MM.1S (cell line): ENCODE measurements around the gene NLRC3.
A peak's percentile ranks its signal among the peaks of the same experiment; 100 is the strongest.

Source experiments
- DNase-seq: peaks from one replicate; pipeline ENCODE4 v3.0.0-alpha.2; 2015
- H2AFZ ChIP-seq: fragments of 300-600 bp; sonication (generic); 2 replicates; pipeline ENCODE4 v1.6.0; 2016; ENCODE audit warnings: antibody characterized with exemption, low read length
- H3F3A ChIP-seq: fragments of 300-600 bp; sonication (generic); 2 replicates; pipeline ENCODE4 v1.6.1; 2016; ENCODE audit warnings: mild to moderate bottlenecking, antibody characterized with exemption, low read length, moderate library complexity, mixed read lengths; ENCODE audit not compliant: insufficient read depth
- H3K27ac ChIP-seq: fragments of 300-600 bp; sonication (generic); 2 replicates; pipeline ENCODE4 v1.5.1; 2016; ENCODE audit warnings: mild to moderate bottlenecking, low read length
- H3K27me3 ChIP-seq: fragments of 300-600 bp; sonication (generic); replicated peaks from 2 replicates; pipeline ENCODE4 v1.6.0; 2016; ENCODE audit warnings: low read length; ENCODE audit not compliant: insufficient read depth
- H3K36me3 ChIP-seq: fragments of 300-600 bp; sonication (generic); replicated peaks from 2 replicates; pipeline ENCODE4 v1.6.1; 2016; ENCODE audit warnings: mild to moderate bottlenecking, low read length, mixed read lengths; ENCODE audit not compliant: insufficient read depth
- H3K4me1 ChIP-seq: fragments of 300-600 bp; sonication (generic); 2 replicates; pipeline ENCODE4 v1.6.1; 2016; ENCODE audit warnings: low read length, mixed read lengths
- H3K4me2 ChIP-seq: fragments of 300-600 bp; sonication (generic); 2 replicates; pipeline ENCODE4 v1.6.0; 2016; ENCODE audit warnings: low read depth, low read length
- H3K4me3 ChIP-seq: fragments of 300-600 bp; sonication (generic); 2 replicates; pipeline ENCODE4 v1.5.1; 2016; ENCODE audit warnings: low read length, mixed read lengths
- H3K79me2 ChIP-seq: fragments of 300-600 bp; sonication (generic); 2 replicates; pipeline ENCODE4 v1.6.1; 2016; ENCODE audit warnings: mixed run types, low read length, mixed read lengths
- H3K9ac ChIP-seq: fragments of 300-600 bp; sonication (generic); 2 replicates; pipeline ENCODE4 v1.6.1; 2016; ENCODE audit warnings: low read length, mixed read lengths
- H3K9me2 ChIP-seq: fragments of 300-600 bp; sonication (generic); replicated peaks from 2 replicates; pipeline ENCODE4 v1.6.1; 2016; ENCODE audit warnings: mild to moderate bottlenecking, low read length, mixed read lengths; ENCODE audit not compliant: insufficient read depth
- H3K9me3 ChIP-seq: fragments of 300-600 bp; sonication (generic); replicated peaks from 2 replicates; pipeline ENCODE4 v1.6.1; 2016; ENCODE audit warnings: mild to moderate bottlenecking, low read length, mixed read lengths; ENCODE audit not compliant: insufficient read depth
- H4K20me1 ChIP-seq: fragments of 300-600 bp; sonication (generic); 2 replicates; pipeline ENCODE4 v1.6.1; 2016; ENCODE audit warnings: mild to moderate bottlenecking, low read length, moderate library complexity, mixed read lengths; ENCODE audit not compliant: insufficient read depth
- CTCF ChIP-seq: fragments of 300-600 bp; sonication (generic); IDR thresholded peaks from 2 replicates; pipeline ENCODE4 v1.5.1; 2016; ENCODE audit warnings: antibody characterized with exemption, low read length, mixed read lengths
- EZH2 ChIP-seq: fragments of 300-600 bp; sonication (generic); optimal IDR thresholded peaks from 2 replicates; pipeline ENCODE3; 2017; ENCODE audit warnings: low read depth, mild to moderate bottlenecking, antibody characterized with exemption, low read length, mixed read lengths
- EZH2phosphoT487 ChIP-seq: fragments of 300-600 bp; sonication (generic); IDR thresholded peaks from 2 replicates; pipeline ENCODE4 v1.6.1; 2018; ENCODE audit warnings: antibody characterized with exemption, low read length

NLRC3 gene

GRCh38 chr16:3577302-3577752, at the start of gene NLRC3:
Gene NLRC3 (minus strand): TSS chr16:3577403. CDS start chr16:3565036, 12,367 bp downstream.
- Histone ChIP-seq H3K9ac (no peak within 1 kb of the TSS), H3K4me1 (peaks cover 21% of the 10 kb centered on the region), H3K4me2 (peak within 1 kb of the TSS; percentile 95; the same call in 1 of the 2 replicates), H3K36me3 (no peaks in the 10 kb centered on the region), H3K27me3 (no peaks in the 10 kb centered on the region), H3K9me2 (no peaks in the 10 kb centered on the region), H2AFZ (no peak within 1 kb of the TSS), H3F3A (0 out of 2 replicates have a peak, but pooled peaks cover 3% of the 10 kb centered on the region), H3K4me3 (no peak within 1 kb of the TSS), H3K79me2 (no peaks in the 10 kb centered on the region), H4K20me1 (no peaks in the 10 kb centered on the region), H3K27ac (no peak within 1 kb of the TSS), H3K9me3 (no peaks in the 10 kb centered on the region)
- no peak for DNase-seq
- no peak for TF ChIP-seq CTCF
- TF ChIP-seq EZH2phosphoT487: no peak
- no peak for TF ChIP-seq EZH2

GRCh38 chr16:3625911-3626732, 48.9 kb upstream of the NLRC3 start:
- no peaks in the 10 kb centered on the region for H3K9me2 ChIP-seq
- peaks cover 57% of the 10 kb centered on the region for H3F3A ChIP-seq
- no peak overlapping the region for H3K4me3 ChIP-seq
- H3K4me1 ChIP-seq: peaks cover 50% of the 10 kb centered on the region
- TF ChIP-seq EZH2: no peak
- TF ChIP-seq CTCF: peak; percentile 39
- no peak for TF ChIP-seq EZH2phosphoT487
- no peaks in the 10 kb centered on the region for H4K20me1 ChIP-seq
- H3K79me2 ChIP-seq: peaks cover 7% of the 10 kb centered on the region
- peak; percentile 71 for DNase-seq
- H3K27ac ChIP-seq: peak overlapping the region; percentile 92; the same call in 1 of the 2 replicates
- H2AFZ ChIP-seq: no peak overlapping the region
- H3K9ac ChIP-seq: no peak overlapping the region; the same call in 1 of the 2 replicates
- no peaks in the 10 kb centered on the region for H3K27me3 ChIP-seq
- H3K9me3 ChIP-seq: no peaks in the 10 kb centered on the region
- H3K4me2 ChIP-seq: peak overlapping the region; percentile 35; the same call in 1 of the 2 replicates
- no peaks in the 10 kb centered on the region for H3K36me3 ChIP-seq

GRCh38 chr16:3625331-3625730, 48.1 kb upstream of the NLRC3 start:
- Histone ChIP-seq H3K4me1 (peaks cover 53% of the 10 kb centered on the region), H3K27me3 (no peaks in the 10 kb centered on the region), H3K79me2 (peaks cover 13% of the 10 kb centered on the region), H3K9me2 (no peaks in the 10 kb centered on the region), H3K27ac (peak overlapping the region; percentile 92; the same call in 1 of the 2 replicates), H3K4me3 (no peak overlapping the region), H3K4me2 (peak overlapping the region; percentile 35; the same call in 1 of the 2 replicates), H3K9me3 (no peaks in the 10 kb centered on the region), H3K36me3 (no peaks in the 10 kb centered on the region), H3K9ac (no peak overlapping the region), H4K20me1 (no peaks in the 10 kb centered on the region), H2AFZ (no peak overlapping the region), H3F3A (peaks cover 58% of the 10 kb centered on the region)
- TF ChIP-seq EZH2phosphoT487 (no peak), EZH2 (no peak), CTCF (no peak)
- no peak for DNase-seq
